ENCODE measurements around the gene CGAS. TPM values are rescaled to one million over a fixed set of nuclear protein-coding genes. Genes with fewer than 3 reads are reported as not detected.

Gene CGAS
- total RNA-seq = 1 to 10 TPM; 3.1 to 3.4 TPM

DNA sequence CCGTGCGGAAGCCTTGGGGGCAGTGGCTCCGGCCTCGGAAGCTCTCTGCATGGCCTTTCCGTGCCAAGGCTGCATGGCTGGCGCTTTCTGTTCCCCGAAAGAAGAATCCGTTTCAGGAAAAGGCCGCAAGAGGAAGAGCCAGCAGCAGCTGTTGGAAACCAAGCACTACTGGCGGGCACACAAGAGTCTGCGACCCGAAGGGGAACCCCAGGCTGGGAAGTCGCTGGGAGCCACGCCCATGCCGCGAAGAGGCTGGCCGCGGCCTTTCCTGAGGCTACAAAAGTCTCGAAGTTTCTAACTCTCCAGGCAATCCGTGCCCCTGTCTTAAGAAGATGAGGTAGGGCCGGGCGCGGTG lies at the start of gene CGAS:
Gene CGAS, minus strand, starts transcription at position 191 of the 355 bp plus-strand sequence. Its CDS starts 116 bp downstream, at position 75.
- H3K27me3 ChIP-seq (replicated peaks; ENCODE audit: insufficient read depth) = no peaks in the 10 kb centered on the region
- H3K4me1 ChIP-seq (replicated peaks) = no peaks in the 10 kb centered on the region
- intact Hi-C loops (cut with DNase I) = no loop called here
- no peaks in the 10 kb centered on the region for H3K9me3 ChIP-seq
- no peaks in the 10 kb centered on the region for H3K36me3 ChIP-seq
- 10% methylated on average over 23 of the region's 23 CpGs for WGBS
- peak; percentile 59 for TF ChIP-seq POLR2A (IDR thresholded peaks at IDR 0.05)
- TF ChIP-seq, protein P1, sequence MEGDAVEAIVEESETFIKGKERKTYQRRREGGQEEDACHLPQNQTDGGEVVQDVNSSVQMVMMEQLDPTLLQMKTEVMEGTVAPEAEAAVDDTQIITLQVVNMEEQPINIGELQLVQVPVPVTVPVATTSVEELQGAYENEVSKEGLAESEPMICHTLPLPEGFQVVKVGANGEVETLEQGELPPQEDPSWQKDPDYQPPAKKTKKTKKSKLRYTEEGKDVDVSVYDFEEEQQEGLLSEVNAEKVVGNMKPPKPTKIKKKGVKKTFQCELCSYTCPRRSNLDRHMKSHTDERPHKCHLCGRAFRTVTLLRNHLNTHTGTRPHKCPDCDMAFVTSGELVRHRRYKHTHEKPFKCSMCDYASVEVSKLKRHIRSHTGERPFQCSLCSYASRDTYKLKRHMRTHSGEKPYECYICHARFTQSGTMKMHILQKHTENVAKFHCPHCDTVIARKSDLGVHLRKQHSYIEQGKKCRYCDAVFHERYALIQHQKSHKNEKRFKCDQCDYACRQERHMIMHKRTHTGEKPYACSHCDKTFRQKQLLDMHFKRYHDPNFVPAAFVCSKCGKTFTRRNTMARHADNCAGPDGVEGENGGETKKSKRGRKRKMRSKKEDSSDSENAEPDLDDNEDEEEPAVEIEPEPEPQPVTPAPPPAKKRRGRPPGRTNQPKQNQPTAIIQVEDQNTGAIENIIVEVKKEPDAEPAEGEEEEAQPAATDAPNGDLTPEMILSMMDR (IDR thresholded peaks at IDR 0.05) = no peak
- TF ChIP-seq POLR2AphosphoS5 (IDR thresholded peaks at IDR 0.05) = peak; percentile 31
- H3K27ac ChIP-seq = peak within 1 kb of the TSS; percentile 75 to 79
- peak within 1 kb of the TSS; percentile 56 to 59 for H3K4me3 ChIP-seq
- DNase-seq (ENCODE audit: low spot score) = peak; percentile 33

DNA sequence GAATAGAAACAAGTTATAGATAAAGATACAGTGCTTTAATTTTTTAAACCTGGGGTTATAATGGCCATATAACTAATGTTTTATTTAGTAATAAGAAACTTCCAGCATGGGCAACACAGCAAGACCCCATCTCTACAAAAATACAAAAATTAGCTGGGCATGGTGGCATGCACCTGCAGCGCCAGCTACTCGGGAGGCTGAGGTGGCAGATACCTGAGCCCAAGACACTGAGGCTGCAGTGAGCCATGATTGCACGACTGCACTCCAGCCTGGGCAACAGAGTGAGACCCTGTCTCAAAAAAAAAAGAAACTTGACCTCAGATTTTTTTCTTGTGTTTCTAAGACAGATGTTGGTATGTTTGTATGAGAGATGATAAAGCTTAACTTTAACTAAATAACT lies 45.8 kb upstream of the CGAS start:
- 96% methylated on average over 3 of the region's 3 CpGs for WGBS
- DNase-seq (ENCODE audit: low spot score) = no peak
- Histone ChIP-seq H3K36me3 (peaks cover 4 to 5% of the 10 kb centered on the region in 2 donors), H3K9me3 (no peaks in the 10 kb centered on the region), H3K27ac (no peak overlapping the region), H3K27me3 (replicated peaks; ENCODE audit: insufficient read depth) (no peaks in the 10 kb centered on the region), H3K4me1 (replicated peaks) (no peaks in the 10 kb centered on the region), H3K4me3 (no peak overlapping the region)
- intact Hi-C loops (cut with DNase I) = no loop called here
- no peak for TF ChIP-seq POLR2AphosphoS5 (IDR thresholded peaks at IDR 0.05)
- no peak for TF ChIP-seq POLR2A (IDR thresholded peaks at IDR 0.05)
- TF ChIP-seq, protein P1 (IDR thresholded peaks at IDR 0.05) = no peak

- no peak for TF ChIP-seq POLR2AphosphoS5 (IDR thresholded peaks at IDR 0.05)
- TF ChIP-seq POLR2A (IDR thresholded peaks at IDR 0.05) = no peak
- TF ChIP-seq, protein P1 (IDR thresholded peaks at IDR 0.05) = no peak
- H3K27ac ChIP-seq = no peak overlapping the region
- intact Hi-C loops (cut with DNase I) = no loop called here
- no peak for DNase-seq (ENCODE audit: low spot score)
- peaks cover 0 to 4% of the 10 kb centered on the region in 2 donors for H3K36me3 ChIP-seq
- no peaks in the 10 kb centered on the region for H3K27me3 ChIP-seq (replicated peaks; ENCODE audit: insufficient read depth)
- no peaks in the 10 kb centered on the region for H3K9me3 ChIP-seq
- no peaks in the 10 kb centered on the region for H3K4me1 ChIP-seq (replicated peaks)
- H3K4me3 ChIP-seq = no peak overlapping the region
These were observed 39.3 kb upstream of the CGAS start for GRCh38 chr6:73491377-73491776.

DNA sequence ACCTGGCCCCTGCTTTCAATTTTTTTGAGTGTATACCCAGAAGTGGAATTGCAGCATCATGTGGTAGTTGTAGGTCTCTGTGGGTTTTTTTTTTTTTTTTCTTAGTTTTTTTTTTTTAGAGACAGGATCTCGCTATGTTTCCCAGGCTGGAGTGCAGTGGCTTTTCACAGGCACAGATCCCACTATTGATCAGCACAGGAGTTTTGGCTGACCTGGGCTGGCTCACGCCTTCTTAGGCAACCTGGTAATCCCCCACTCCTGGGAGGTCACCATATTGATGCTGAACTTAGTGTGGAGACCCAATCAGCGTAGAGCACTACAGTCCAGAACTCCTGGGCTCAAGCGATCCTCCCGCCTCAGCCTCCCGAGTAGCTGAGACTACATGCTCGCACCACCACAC lies 35.4 kb upstream of the CGAS start:
- no peak overlapping the region for H3K27ac ChIP-seq
- no peaks in the 10 kb centered on the region for H3K9me3 ChIP-seq
- no peaks in the 10 kb centered on the region for H3K27me3 ChIP-seq (replicated peaks; ENCODE audit: insufficient read depth)
- H3K36me3 ChIP-seq = no peaks in the 10 kb centered on the region
- no peak for DNase-seq (ENCODE audit: low spot score)
- TF ChIP-seq, protein P1 (IDR thresholded peaks at IDR 0.05) = no peak
- TF ChIP-seq POLR2A (IDR thresholded peaks at IDR 0.05) (no peak), POLR2AphosphoS5 (IDR thresholded peaks at IDR 0.05) (no peak)
- intact Hi-C loops (cut with DNase I) = no loop called here
- WGBS = over 99% methylated on average over 7 of the region's 7 CpGs
- no peak overlapping the region for H3K4me3 ChIP-seq
- H3K4me1 ChIP-seq (replicated peaks) = no peaks in the 10 kb centered on the region

- 85% methylated on average over 2 of the region's 2 CpGs for WGBS
- Histone ChIP-seq H3K27me3 (replicated peaks; ENCODE audit: insufficient read depth) (no peaks in the 10 kb centered on the region), H3K9me3 (no peaks in the 10 kb centered on the region), H3K4me1 (replicated peaks) (no peaks in the 10 kb centered on the region), H3K27ac (no peak overlapping the region), H3K36me3 (peaks cover 0 to 9% of the 10 kb centered on the region in 2 donors), H3K4me3 (no peak overlapping the region)
- no peak for DNase-seq (ENCODE audit: low spot score)
- TF ChIP-seq POLR2A (IDR thresholded peaks at IDR 0.05) = no peak
- TF ChIP-seq, protein P1 (IDR thresholded peaks at IDR 0.05) = no peak
- no peak for TF ChIP-seq POLR2AphosphoS5 (IDR thresholded peaks at IDR 0.05)
- intact Hi-C loops (cut with DNase I) = no loop called here
These were observed 32.3 kb upstream of the CGAS start for GRCh38 chr6:73484438-73484837.
